ENCODE data around the gene RPS6KC1.
"Not testable (repeated sequence)": the region's sequence is repeated elsewhere in the genome, so short reads cannot be mapped to it uniquely, and the experiment has no call there.

Gene RPS6KC1

DNA sequence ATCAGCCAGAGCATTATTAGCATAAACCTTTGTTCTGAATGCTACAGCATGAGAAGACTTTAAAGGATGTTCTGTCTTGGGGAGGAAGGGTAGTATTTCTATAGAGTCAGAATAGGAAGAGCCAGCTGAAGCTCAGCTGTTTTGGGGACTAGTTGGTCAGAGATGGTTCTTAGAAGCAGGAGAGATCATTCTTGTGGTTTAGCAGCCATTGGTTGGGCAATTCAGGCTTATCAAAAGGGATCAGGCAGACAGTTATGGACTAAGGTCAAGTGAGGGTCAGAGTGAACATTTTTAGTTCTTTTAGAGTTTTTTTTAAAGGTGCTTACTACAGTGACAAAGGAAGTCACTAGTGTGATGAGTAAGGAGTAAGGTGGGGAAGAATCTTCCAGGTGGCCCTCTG, 245.5 kb downstream of the RPS6KC1 start:
- no peak for DNase-seq

DNA sequence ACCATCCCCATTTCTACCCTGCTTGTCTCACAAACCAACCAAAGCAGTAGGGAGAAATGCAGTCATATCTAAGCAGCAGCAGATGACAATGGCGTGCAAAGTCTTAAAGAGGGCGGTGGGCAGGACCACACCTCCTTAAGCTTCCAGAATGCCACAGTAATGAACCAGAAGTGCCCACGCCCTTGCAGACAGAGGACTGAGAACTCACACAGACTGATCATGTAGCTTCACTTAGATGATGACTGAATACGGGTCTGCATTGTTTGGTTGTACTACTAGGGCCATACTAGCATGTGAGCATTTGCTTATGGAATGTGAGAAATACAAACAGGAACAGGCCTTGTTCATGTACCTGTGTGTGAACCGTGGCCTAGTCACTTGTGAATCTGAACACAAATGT, 246.0 kb downstream of the RPS6KC1 start:
- no peak for DNase-seq

DNA sequence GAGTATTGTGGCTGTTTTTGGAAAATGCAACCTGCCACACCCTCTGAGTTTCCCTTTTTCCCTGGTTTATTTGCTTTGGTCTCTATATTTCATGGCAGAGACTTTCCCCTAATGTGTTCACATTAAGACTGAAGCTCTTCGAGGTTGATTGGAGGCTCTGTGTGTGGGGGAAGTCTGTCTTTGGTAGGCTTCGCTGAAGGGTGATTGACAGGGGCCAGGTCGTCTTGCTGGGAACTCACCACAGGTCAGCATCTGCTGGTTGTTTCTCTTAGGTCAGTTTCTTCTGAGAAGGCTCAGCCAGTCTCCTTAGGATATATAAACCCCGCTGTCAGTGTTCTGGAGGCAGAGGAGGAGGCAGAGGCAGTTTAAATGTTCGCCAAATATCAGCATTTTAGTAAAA, 249.4 kb downstream of the RPS6KC1 start:
- DNase-seq: no peak

DNA sequence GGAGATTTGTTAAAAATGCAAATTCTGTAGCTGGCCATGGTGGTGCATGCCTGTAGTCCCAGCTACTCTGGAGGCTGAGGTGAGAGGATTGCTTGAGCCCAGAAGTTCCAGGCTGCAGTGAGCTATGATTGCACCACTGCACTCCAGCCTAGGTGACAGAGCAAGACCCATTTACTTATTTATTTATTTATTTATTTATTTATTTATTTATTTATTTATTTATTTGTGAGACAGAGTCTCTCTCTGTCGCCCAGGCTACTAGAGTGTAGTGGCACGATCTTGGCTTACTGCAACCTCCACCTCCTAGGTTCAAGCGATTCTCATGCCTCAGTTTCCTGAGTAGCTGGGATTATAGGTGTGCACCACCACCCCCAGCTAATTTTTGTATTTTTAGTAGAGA, 250.5 kb downstream of the RPS6KC1 start:
- not testable (repeated sequence) for DNase-seq

DNA sequence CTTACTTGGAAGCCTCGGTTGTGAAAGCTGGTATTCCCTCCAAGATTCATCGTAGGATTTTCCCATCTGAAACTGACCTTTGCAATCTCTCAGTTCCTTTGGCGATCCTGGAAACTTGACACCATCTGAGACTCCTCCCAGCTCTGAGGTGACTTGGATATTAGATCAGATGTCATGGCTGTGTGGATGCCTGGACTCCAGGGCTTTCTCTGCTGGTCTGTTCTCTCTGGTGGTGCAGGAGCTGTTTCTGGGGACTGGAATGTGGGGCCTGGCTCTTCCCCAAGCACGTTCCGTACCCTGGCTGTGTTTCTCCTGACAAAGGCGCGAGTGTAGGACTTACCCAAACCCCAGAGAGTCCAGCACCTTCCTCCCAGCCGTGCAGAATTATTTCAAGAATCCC, 252.2 kb downstream of the RPS6KC1 start:
- no peak for DNase-seq

DNA sequence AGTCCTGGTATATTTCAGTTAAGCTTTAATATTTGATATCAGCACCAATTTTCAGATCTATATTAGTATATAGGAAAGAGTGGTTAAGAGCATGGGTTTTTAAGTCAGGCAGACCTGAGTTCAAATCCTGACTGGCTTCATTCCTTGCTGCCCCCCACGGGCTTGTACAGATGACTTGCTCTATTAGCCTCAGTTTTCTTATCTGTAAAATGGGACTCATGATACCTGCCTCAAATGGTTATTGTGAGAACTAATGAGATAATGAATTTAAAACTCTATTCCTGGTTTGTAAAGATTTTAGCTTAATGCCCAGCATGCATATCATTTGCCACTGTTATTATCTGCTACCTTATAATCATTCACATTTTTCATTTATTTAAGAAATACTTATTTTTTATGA, 264.5 kb downstream of the RPS6KC1 start:
- no peak for DNase-seq

DNA sequence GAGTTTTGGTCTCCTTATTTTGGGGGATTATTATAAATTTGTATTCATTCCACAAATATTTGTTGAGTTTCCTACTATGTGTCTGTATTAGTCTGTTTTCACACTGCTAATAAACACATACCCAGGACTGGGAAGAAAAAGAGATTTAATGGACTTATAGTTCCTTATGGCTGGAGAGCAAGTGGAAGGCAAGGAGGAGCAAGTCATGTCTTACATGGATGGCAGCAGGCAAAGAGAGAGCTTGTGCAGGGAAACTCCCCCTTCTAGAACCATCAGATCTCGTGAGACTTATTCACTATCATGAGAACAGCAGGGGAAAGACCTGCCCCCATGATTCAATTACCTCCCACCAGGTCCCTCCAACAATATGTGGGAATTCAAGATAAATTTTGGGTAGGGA, 267.4 kb downstream of the RPS6KC1 start:
- DNase-seq: not testable (repeated sequence)

DNA sequence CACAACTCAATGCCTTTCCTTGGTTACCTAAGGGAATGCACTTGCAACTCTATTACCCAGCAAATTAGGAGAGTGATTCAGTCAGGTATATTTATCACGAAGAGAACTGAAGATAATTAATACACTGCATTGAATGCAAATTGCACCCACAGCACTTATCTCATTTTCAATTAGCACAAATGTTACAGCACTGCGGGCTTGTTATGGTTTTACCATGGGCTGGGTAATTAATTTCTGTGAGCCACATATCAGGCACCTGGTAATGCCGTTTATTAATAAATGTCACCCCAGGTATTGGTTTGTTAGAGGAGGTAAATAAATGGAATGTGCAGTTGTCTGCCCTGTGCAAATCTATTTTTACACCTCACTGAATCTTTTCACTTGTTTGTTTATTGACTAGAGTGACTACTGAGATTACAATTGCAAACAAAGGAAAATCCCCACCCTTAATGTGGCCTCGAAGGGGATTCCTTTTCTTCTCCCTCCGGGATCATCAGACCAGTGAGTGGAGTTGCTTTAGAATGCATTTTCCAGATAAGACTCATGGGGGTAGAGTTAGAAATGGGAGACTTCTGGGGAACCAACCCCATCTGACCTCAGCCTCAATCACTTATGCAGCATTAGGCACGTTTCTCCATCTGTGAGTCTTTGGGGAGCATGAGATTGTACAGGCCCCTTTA, 269.3 kb downstream of the RPS6KC1 start:
- no peak for DNase-seq
